HEK293 (cell line): Measurements from ENCODE around the gene FADS3.
A peak's percentile ranks its signal among the peaks of the same experiment; 100 is the strongest.

Source experiments
- AEBP2 ChIP-seq: fragments of 450-650 bp; formaldehyde crosslinking; IDR thresholded peaks from 2 replicates; pipeline ENCODE4 v1.5.1; 2016; ENCODE audit warnings: missing biosample characterization, missing genetic modification characterization, borderline replicate concordance
- ATF2 ChIP-seq: fragments of 450-650 bp; formaldehyde crosslinking; IDR thresholded peaks from 2 replicates; pipeline ENCODE4 v1.5.1; 2016; ENCODE audit warnings: missing biosample characterization, missing genetic modification characterization, low read depth
- CTCF ChIP-seq: fragments of 450-650 bp; formaldehyde crosslinking; IDR thresholded peaks from 2 replicates; pipeline ENCODE4 v1.5.1; 2016; ENCODE audit warnings: missing biosample characterization, missing genetic modification characterization
- FEZF1 ChIP-seq: fragments of 450-650 bp; formaldehyde crosslinking; IDR thresholded peaks from 2 replicates; pipeline ENCODE4 v1.5.1; 2016; ENCODE audit warnings: missing biosample characterization, missing genetic modification characterization
- GLIS2 ChIP-seq: fragments of 450-650 bp; formaldehyde crosslinking; IDR thresholded peaks from 2 replicates; pipeline ENCODE4 v1.5.1; 2016; ENCODE audit warnings: missing biosample characterization, missing genetic modification characterization
- KLF17 ChIP-seq: fragments of 450-650 bp; formaldehyde crosslinking; IDR thresholded peaks from 2 replicates; pipeline ENCODE4 v1.5.1; 2016; ENCODE audit warnings: missing biosample characterization, missing genetic modification characterization
- MZF1 ChIP-seq: fragments of 450-650 bp; formaldehyde crosslinking; IDR thresholded peaks from 2 replicates; pipeline ENCODE4 v1.5.1; 2017; ENCODE audit warnings: missing biosample characterization, missing genetic modification characterization, borderline replicate concordance
- SCRT2 ChIP-seq: fragments of 450-650 bp; formaldehyde crosslinking; IDR thresholded peaks from 2 replicates; pipeline ENCODE4 v1.5.1; 2016; ENCODE audit warnings: missing biosample characterization, missing genetic modification characterization
- SP2 ChIP-seq: fragments of 450-650 bp; formaldehyde crosslinking; IDR thresholded peaks from 2 replicates; pipeline ENCODE4 v1.5.1; 2016; ENCODE audit warnings: missing biosample characterization, missing genetic modification characterization
- YY1 ChIP-seq: fragments of 450-650 bp; formaldehyde crosslinking; IDR thresholded peaks from 2 replicates; pipeline ENCODE4 v1.5.1; 2018; ENCODE audit warnings: missing biosample characterization, missing genetic modification characterization
- ZBTB17 ChIP-seq: fragments of 450-650 bp; formaldehyde crosslinking; IDR thresholded peaks from 2 replicates; pipeline ENCODE4 v1.5.1; 2016; ENCODE audit warnings: missing biosample characterization, missing genetic modification characterization
- ZBTB26 ChIP-seq: fragments of 450-650 bp; formaldehyde crosslinking; optimal IDR thresholded peaks from 2 replicates; pipeline ENCODE3; 2016; ENCODE audit warnings: missing biosample characterization, mild to moderate bottlenecking, missing genetic modification characterization
- ZFHX2 ChIP-seq: fragments of 450-650 bp; formaldehyde crosslinking; conservative IDR thresholded peaks from 2 replicates; pipeline ENCODE4 v1.5.1; 2016; ENCODE audit warnings: missing biosample characterization, missing genetic modification characterization
- ZIC2 ChIP-seq: fragments of 450-650 bp; formaldehyde crosslinking; IDR thresholded peaks from 2 replicates; pipeline ENCODE4 v1.5.1; 2016; ENCODE audit warnings: missing biosample characterization, missing genetic modification characterization
- ZNF114 ChIP-seq: fragments of 450-650 bp; formaldehyde crosslinking; IDR thresholded peaks from 2 replicates; pipeline ENCODE4 v1.5.0; 2017; ENCODE audit warnings: missing biosample characterization, missing genetic modification characterization
- ZNF398 ChIP-seq: fragments of 450-650 bp; formaldehyde crosslinking; IDR thresholded peaks from 2 replicates; pipeline ENCODE4 v1.5.1; 2017; ENCODE audit warnings: missing biosample characterization, missing genetic modification characterization
- ZNF416 ChIP-seq: fragments of 450-650 bp; formaldehyde crosslinking; IDR thresholded peaks from 2 replicates; pipeline ENCODE4 v1.5.1; 2016; ENCODE audit warnings: missing biosample characterization, missing genetic modification characterization
- ZNF600 ChIP-seq: fragments of 450-650 bp; formaldehyde crosslinking; IDR thresholded peaks from 2 replicates; pipeline ENCODE4 v1.5.1; 2016; ENCODE audit warnings: missing biosample characterization, missing genetic modification characterization
- ZNF701 ChIP-seq: fragments of 450-650 bp; formaldehyde crosslinking; IDR thresholded peaks from 2 replicates; pipeline ENCODE4 v1.5.1; 2016; ENCODE audit warnings: missing biosample characterization, missing genetic modification characterization
- ZNF76 ChIP-seq: fragments of 450-650 bp; formaldehyde crosslinking; IDR thresholded peaks from 2 replicates; pipeline ENCODE4; 2016; ENCODE audit warnings: low read depth, missing biosample characterization, missing genetic modification characterization, borderline replicate concordance
- ZNF768 ChIP-seq: fragments of 450-650 bp; formaldehyde crosslinking; IDR thresholded peaks from 2 replicates; pipeline ENCODE4 v1.5.1; 2018; ENCODE audit warnings: missing biosample characterization, mild to moderate bottlenecking, missing genetic modification characterization
- ZNF830 ChIP-seq: fragments of 450-650 bp; IDR thresholded peaks from 2 replicates; pipeline ENCODE4 v1.5.0; 2018; ENCODE audit warnings: missing biosample characterization, missing genetic modification characterization, low read depth, mild to moderate bottlenecking, moderate library complexity
- ZSCAN30 ChIP-seq: fragments of 450-650 bp; IDR thresholded peaks from 2 replicates; pipeline ENCODE4 v1.5.1; 2018; ENCODE audit warnings: missing biosample characterization, mild to moderate bottlenecking, missing genetic modification characterization, moderate library complexity
- TF ChIP-seq, protein P1 (sequence below): fragments of 450-650 bp; formaldehyde crosslinking; IDR thresholded peaks from 2 replicates; pipeline ENCODE4 v1.5.1; 2016; ENCODE audit warnings: missing biosample characterization, missing genetic modification characterization
- TF ChIP-seq, protein P2 (sequence below): fragments of 450-650 bp; formaldehyde crosslinking; IDR thresholded peaks from 2 replicates; pipeline ENCODE4 v1.5.1; 2016; ENCODE audit warnings: missing biosample characterization, missing genetic modification characterization

The FADS3 gene

DNA sequence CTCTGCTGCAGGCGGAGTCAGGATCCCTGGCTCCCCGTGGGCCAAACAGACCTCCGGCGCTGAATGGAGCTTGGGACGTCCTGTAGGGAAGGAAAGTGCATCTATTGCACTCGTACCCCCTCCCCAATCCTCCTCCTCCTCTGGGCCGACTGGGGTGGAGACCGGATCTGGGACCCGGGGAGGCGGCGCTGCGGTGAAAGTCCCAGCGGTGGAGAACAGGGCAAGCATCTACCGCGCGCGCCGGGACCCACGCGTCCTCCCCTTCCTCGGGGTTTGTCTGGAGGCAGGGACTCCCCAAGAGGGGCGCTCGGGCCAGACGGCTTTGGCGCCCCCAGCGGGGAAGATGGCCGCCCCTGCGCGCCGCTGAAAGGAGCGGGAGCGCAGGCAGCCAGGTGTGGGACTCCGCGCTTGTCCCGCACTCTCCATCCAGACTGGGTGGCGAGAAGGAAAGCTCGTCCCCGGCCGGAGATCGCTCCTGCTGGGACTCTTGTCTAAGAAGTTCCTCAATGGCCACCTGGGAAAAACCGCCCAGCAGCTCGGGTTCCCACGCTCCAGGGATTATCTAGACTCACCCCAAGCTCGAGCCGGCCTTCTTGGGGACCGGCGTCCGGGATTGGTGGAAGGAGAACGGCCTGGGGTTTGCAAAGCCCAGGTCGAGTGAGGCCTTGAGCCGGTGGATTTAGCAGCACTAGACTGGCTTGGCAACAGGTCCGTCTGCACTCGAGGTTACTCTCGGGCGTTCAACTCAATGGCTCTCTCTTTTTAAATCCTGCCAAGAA, 62.5 kb downstream of the FADS3 start (continued):
- TF ChIP-seq FEZF1 (tag by site-specific recombination) (no peak), SP2 (tag by site-specific recombination) (peak; percentile 57), CTCF (tag by site-specific recombination) (peak; percentile 69), GLIS2 (tag by site-specific recombination) (peak; percentile 60; the same call in 1 of the 2 replicates), ZNF416 (no peak), ZNF768 (no peak), ZBTB17 (tag by site-specific recombination) (peak; percentile 39; the same call in 1 of the 2 replicates), SCRT2 (tag by site-specific recombination) (peak; percentile 91), ZNF701 (tag by site-specific recombination) (no peak), ZNF76 (tag by site-specific recombination) (peak; percentile 15; the same call in 1 of the 2 replicates), ZSCAN30 (tag by site-specific recombination) (peak; percentile 32; the same call in 1 of the 2 replicates), ZNF830 (tag by site-specific recombination) (no peak), ZNF114 (no peak), ZIC2 (tag by site-specific recombination) (peak; percentile 20), AEBP2 (tag by site-specific recombination) (no peak), ZNF398 (tag by site-specific recombination) (peak; percentile 23; the same call in 1 of the 2 replicates), MZF1 (tag by site-specific recombination) (no peak), ZBTB26 (tag by site-specific recombination) (peak; percentile 72), ATF2 (no peak), KLF17 (tag by site-specific recombination) (no peak), YY1 (tag by site-specific recombination) (0 out of 2 replicates have a peak, but pooled peaks have one; percentile 59), ZFHX2 (no peak), ZNF600 (0 out of 2 replicates have a peak, but pooled peaks have one; percentile 7)
- TF ChIP-seq, protein P1, sequence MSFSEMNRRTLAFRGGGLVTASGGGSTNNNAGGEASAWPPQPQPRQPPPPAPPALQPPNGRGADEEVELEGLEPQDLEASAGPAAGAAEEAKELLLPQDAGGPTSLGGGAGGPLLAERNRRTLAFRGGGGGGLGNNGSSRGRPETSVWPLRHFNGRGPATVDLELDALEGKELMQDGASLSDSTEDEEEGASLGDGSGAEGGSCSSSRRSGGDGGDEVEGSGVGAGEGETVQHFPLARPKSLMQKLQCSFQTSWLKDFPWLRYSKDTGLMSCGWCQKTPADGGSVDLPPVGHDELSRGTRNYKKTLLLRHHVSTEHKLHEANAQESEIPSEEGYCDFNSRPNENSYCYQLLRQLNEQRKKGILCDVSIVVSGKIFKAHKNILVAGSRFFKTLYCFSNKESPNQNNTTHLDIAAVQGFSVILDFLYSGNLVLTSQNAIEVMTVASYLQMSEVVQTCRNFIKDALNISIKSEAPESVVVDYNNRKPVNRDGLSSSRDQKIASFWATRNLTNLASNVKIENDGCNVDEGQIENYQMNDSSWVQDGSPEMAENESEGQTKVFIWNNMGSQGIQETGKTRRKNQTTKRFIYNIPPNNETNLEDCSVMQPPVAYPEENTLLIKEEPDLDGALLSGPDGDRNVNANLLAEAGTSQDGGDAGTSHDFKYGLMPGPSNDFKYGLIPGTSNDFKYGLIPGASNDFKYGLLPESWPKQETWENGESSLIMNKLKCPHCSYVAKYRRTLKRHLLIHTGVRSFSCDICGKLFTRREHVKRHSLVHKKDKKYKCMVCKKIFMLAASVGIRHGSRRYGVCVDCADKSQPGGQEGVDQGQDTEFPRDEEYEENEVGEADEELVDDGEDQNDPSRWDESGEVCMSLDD (tag by site-specific recombination), result peak; percentile 54
- TF ChIP-seq, protein P2, sequence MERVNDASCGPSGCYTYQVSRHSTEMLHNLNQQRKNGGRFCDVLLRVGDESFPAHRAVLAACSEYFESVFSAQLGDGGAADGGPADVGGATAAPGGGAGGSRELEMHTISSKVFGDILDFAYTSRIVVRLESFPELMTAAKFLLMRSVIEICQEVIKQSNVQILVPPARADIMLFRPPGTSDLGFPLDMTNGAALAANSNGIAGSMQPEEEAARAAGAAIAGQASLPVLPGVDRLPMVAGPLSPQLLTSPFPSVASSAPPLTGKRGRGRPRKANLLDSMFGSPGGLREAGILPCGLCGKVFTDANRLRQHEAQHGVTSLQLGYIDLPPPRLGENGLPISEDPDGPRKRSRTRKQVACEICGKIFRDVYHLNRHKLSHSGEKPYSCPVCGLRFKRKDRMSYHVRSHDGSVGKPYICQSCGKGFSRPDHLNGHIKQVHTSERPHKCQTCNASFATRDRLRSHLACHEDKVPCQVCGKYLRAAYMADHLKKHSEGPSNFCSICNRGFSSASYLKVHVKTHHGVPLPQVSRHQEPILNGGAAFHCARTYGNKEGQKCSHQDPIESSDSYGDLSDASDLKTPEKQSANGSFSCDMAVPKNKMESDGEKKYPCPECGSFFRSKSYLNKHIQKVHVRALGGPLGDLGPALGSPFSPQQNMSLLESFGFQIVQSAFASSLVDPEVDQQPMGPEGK (tag by site-specific recombination), result peak; percentile 42
